SHP77 (cell line): ENCODE measurements around the gene OBSCN.

ENCODE experiments used
- DNase-seq, 2 experiments: peaks; one replicate each; lab custom pipeline; 2025; lab: John Stamatoyannopoulos, UW

The OBSCN gene

GRCh38 chr1:228329887-228330286 is 122.0 kb downstream of the OBSCN start:
- no peak for DNase-seq

GRCh38 chr1:228332797-228333738 is 125.2 kb downstream of the OBSCN start:
- DNase-seq, result no peak

- DNase-seq, result no peak
Measured at GRCh38 chr1:228333739-228334115, 125.9 kb downstream of the OBSCN start.

GRCh38 chr1:228334226-228334935 is 126.5 kb downstream of the OBSCN start:
- DNase-seq, result no peak

GRCh38 chr1:228334954-228335353 is 127.1 kb downstream of the OBSCN start:
- no peak for DNase-seq

GRCh38 chr1:228335406-228336307 is 127.8 kb downstream of the OBSCN start:
- DNase-seq, result no peak

GRCh38 chr1:228336308-228337030 is 128.6 kb downstream of the OBSCN start:
- DNase-seq, result no peak

- no peak for DNase-seq
Measured at GRCh38 chr1:228337031-228337564, 129.3 kb downstream of the OBSCN start.

GRCh38 chr1:228337711-228338520 is 130.1 kb downstream of the OBSCN start:
- no peak for DNase-seq

GRCh38 chr1:228338521-228339051 is 130.7 kb downstream of the OBSCN start:
- no peak for DNase-seq

GRCh38 chr1:228339059-228339704 is 131.3 kb downstream of the OBSCN start:
- DNase-seq, result no peak

- DNase-seq, result no peak
Measured at GRCh38 chr1:228339766-228340685, 132.2 kb downstream of the OBSCN start.

- DNase-seq, result no peak
Measured at GRCh38 chr1:228340686-228341449, 133.0 kb downstream of the OBSCN start.

- no peak for DNase-seq
Measured at GRCh38 chr1:228341450-228341813, 133.6 kb downstream of the OBSCN start.

GRCh38 chr1:228341814-228342626 is 134.2 kb downstream of the OBSCN start:
- DNase-seq, result no peak

- DNase-seq, result no peak
Measured at GRCh38 chr1:228342627-228343190, 134.9 kb downstream of the OBSCN start.
